RKO (cell line): ENCODE measurements around the gene PLEKHH1.

Experiments
- DNase-seq: peaks from one replicate; pipeline ENCODE4 v3.0.0-alpha.2; 2016; ENCODE audit warnings: low spot score

Gene PLEKHH1

GRCh38 chr14:67532998-67533753 is at the start of gene PLEKHH1:
PLEKHH1 (plus strand) TSS chr14:67533290; CDS start chr14:67541868, 8,578 bp downstream.
- peak; percentile 87 for DNase-seq

GRCh38 chr14:67483579-67484285 is 49.4 kb upstream of the PLEKHH1 start:
- DNase-seq: no peak

DNA sequence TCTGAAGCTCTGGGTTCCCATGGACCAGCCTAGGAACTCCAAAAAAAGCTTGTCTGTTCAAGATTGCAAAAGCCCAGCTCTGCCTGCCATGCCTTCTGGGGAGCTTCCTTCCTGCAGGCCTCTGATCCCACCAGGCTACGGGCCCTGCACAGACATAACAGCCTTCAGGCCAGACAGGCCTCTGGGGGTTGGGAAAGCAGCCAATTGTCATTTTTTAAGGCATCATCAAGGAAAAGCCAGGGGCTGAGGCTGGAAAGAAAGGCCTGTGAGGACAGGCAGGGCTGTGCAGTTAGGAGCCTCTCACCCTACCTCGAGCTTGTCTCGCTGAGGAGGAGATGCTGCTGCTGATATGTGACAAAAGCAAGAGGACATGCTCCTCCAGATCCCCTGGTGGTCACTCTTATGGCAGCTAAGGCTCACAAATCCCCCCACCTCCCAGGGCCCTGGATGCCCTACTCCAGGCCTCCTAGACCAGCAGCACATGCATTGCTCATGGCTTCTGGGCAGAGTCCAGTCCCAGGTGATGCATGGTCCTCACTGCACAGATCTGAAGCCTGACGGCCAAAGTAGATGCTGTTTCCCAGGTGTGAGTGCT is 47.5 kb upstream of the PLEKHH1 start:
- DNase-seq: no peak

DNA sequence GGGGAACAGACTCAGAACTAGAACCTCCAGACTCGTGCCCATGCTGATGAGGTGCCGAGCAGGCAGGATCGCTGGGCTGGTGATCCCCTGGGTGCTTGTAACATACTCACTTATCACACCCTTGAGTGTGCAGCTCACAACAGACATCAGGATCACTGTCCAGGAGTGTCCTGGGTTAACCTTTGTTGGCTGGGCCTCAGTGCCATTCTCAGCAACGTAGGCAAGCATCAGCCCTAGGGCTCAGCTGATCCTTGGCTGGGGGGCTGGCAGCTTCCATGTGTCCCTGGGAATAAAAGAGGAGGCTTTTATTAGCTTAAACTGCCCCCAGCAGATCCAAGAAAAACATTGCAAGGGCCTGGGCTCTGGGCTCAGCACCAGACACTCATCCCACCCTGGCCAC is 46.2 kb upstream of the PLEKHH1 start:
- DNase-seq: no peak

DNA sequence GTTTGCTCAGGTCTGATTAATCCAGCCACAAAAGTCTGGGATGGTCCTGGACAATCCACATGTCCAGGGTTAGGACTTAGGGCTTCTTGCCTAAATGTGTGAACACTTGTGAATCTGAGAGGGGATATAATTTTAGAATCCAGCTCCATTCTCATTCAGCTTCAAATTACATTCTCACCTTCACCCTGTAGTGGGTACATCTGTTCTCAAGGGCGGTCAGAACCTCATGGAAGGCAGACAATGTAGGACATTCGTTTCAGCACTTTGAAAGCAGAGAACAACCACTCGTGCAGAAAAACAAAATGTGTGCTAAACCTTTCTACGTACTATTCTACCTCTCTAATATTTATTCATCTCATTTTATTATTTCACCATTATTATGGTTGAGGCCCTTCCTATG is 45.8 kb upstream of the PLEKHH1 start:
- no peak for DNase-seq

GRCh38 chr14:67487937-67488893 is 44.9 kb upstream of the PLEKHH1 start, which contains the start of gene TMEM229B:
TMEM229B (minus strand) TSS chr14:67488721; CDS start chr14:67473923, 14,798 bp downstream.
- no peak for DNase-seq

DNA sequence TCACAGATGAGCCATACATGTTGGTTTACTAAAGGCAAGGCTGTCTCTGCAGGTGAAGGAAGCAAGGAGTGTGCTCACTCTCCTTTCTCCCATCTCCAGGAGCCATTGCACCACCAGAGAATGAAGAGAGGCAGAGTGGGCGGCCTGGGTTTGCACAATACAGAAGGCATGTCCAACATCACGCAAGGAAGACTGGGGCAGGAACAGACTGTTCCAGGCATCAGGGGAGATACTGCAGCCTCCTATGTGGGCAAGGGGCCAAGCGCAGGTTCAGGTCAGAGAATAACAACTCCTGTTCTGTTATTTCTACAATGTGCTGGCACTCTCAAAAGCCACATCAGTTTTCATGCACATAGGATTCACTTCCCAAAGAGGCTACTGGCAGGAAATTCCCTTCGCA is 42.9 kb upstream of the PLEKHH1 start:
- DNase-seq: no peak

GRCh38 chr14:67491285-67491684 is 41.8 kb upstream of the PLEKHH1 start:
- DNase-seq: no peak

DNA sequence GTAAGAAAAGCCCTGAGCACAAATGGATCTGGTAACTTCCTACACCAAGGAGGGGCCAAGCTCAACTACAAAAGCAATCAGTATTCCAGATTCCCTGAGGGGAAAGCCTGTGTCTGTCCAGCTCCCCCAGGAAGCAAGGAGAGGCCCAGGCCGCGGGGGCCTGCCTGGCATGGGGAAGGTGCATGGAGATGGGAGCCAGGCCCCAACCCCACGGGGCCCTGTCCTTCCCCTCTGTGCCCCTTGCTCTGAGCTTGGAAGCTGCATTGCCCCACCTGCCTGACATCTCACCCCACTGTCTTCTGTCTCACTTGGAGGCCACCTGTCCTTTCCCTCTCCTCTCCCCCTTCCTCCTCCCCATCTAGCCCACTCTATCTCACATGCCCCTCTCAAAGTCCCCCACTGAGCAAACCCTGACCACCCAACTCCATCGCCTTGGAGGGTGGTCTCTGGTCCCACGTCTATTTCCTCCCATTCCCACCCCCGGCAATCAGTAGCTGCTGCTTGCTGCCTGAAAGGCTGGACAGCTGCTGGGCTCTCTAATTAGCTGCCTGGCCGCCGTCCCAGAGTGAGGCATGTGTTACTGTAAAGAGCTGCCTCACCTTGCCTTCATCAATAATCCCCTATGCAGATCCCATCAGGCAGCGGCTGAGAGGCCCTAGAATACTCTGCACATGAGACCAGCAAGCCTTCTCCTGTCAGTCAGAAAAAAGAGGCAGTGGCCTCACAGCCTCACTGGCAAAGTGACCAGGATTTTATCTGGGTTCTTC is 41.2 kb upstream of the PLEKHH1 start:
- no peak for DNase-seq

DNA sequence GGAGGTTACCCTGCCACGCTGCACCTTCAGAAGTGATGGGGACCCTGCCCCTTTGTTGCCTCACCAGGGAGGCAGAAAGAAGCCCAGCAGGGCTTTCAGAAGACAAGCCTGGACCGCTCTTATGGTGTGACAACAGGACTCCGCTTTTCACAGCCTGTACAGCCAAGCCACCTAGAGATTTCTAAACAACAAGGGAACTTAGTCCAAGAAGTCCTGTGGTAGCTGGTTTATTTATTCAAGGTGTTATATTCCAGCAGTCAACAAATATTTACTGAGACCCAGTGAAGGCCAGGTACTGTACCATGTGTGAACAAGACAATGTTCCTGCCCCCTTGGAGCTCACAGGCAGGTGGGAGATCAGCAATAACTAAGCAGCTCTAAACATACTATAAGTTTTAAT is 40.6 kb upstream of the PLEKHH1 start:
- no peak for DNase-seq

DNA sequence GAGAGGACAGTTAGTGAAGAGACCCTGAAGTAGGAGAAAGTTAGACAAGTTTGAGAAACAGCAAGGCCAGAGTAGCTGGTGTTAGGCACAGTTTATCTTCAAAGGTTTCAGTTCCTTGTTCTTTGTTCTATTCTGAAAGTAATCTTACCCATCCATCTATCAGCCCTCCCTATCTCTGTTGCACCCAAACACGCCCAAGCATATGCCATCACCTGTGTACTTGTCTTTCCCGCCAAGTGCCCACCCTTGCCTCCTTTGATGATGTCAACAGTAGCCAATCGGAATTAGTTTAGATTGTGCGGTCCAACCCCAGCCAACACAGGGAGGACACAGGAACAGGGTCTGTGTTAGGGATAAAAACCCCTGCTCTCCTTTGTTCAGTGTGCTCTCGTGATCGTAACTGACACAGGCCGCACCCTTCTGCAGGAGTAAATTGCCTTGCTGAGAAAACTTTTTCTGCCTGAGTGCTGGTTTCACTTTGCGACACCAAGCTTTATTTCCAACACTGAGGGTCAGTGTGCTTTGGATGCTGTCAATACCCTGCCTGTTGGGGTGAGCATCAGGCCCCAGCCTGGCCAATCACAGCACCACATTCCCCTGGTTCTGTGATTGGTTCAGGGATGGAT is 39.9 kb upstream of the PLEKHH1 start:
- no peak for DNase-seq

GRCh38 chr14:67495827-67496226 is 37.3 kb upstream of the PLEKHH1 start:
- no peak for DNase-seq

- DNase-seq: no peak
These were observed 35.9 kb upstream of the PLEKHH1 start for GRCh38 chr14:67497216-67497615.

GRCh38 chr14:67497716-67498115 is 35.4 kb upstream of the PLEKHH1 start:
- no peak for DNase-seq

DNA sequence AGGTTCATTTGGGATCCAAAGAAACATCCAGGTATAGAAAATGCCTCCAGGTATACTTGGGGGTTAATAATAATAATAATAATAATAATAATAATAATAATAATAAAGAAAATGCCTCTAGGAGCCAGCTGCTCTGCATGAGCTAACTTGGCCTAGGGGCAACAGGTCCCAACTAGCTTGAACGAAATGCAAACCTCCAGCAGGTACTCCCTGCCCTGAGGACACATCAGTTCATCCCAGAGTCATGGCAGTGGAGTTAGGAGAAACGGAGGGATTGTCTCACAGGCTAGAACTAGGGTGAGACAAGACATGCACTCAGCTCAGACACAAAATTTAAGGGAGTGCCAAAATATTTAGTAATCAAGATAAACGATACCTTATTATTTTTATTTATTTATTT is 32.1 kb upstream of the PLEKHH1 start:
- no peak for DNase-seq

- no peak for DNase-seq
These were observed 31.4 kb upstream of the PLEKHH1 start for GRCh38 chr14:67501670-67502069.

GRCh38 chr14:67502867-67503266 is 30.2 kb upstream of the PLEKHH1 start:
- no peak for DNase-seq

DNA sequence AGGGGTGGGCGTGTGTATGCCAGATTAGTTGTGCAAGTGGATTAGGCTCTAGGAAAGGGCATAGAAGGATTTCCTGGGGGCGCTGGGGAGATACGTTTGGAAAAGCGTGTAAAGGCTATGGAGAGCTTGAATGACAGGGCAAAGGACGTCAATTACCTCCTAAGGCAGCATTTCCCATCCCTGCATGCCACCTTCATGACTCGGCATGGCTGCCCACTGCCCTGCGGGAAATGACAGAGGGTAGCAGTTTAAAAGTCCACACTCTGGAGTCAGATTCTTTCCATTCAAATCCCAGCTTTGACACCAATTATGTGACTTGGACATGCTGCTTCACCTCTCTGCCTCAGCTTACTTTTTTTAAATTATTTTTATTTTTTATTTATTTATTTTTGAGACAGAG is 29.8 kb upstream of the PLEKHH1 start:
- DNase-seq: no peak

GRCh38 chr14:67505254-67505653 is 27.8 kb upstream of the PLEKHH1 start:
- DNase-seq: no peak

DNA sequence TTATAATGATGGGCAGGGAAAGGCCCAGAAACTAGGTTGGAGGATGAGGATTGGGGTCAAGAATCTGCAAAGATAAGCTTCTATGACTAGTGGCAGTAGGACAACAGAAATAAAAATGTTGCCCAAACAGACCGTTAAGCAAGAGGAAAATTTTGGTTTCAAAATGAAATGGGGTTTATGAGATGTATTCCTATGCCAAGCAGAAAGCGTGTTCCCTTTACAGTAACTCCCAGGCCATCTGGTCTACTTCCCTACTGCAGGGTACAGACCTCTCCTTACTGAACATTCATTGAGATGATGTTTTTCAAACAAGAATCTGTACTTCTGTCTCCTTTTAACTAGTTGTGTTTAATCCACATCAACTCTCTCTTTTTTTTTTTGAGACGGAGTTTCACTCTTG is 24.1 kb upstream of the PLEKHH1 start:
- no peak for DNase-seq

DNA sequence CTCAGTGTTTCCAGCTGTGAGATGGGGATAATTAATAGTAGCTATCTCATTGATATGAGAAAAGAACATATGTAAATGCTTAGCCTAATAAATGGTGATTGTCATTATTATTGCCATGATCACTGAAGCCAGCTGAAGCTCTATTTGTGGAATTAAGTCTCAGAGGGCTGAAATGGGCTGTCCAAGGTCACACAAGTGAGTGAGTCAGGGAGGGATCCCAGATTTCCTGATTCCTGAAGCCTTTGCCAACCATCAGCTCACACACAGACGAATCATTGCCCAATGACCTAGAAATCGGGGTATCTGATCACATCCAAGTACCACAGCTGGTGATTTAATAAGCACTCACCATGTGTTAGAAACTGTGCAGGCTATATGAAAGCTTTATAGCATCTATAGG is 23.0 kb upstream of the PLEKHH1 start:
- DNase-seq: peak; percentile 31
